HL-60 (cell line): ENCODE measurements around the gene GPD1.
"Not testable (repeated sequence)": the region's sequence is repeated elsewhere in the genome, so short reads cannot be mapped to it uniquely, and the experiment has no call there.

Experiments
- DNase-seq, 2 experiments: peaks; one replicate each; pipeline ENCODE4 v3.0.0-alpha.2; 2010 to 2020; ENCODE audit warnings: low read depth in 1 of 2, low spot score in 1 of 2
- H3K27ac ChIP-seq: fragments of 250-450 bp; sonication (Bioruptor Pico); replicated peaks from 2 replicates; pipeline ENCODE4 v1.5.1; 2020; ENCODE audit warnings: mild to moderate bottlenecking, moderate library complexity
- H3K27me3 ChIP-seq: fragments of 250-450 bp; sonication (Bioruptor Pico); 2 replicates; pipeline ENCODE4 v1.5.1; 2021; ENCODE audit warnings: mild to moderate bottlenecking, moderate library complexity; ENCODE audit not compliant: insufficient read depth, poor library complexity, severe bottlenecking
- H3K4me3 ChIP-seq: replicated peaks from 2 replicates; pipeline ENCODE4 v1.5.1; 2011; ENCODE audit warnings: mild to moderate bottlenecking, control low read depth, low read length; ENCODE audit not compliant: insufficient read depth
- GABPA ChIP-seq: IDR thresholded peaks from 2 replicates; pipeline ENCODE4 v1.6.1; 2012; ENCODE audit warnings: low read depth
- POLR2AphosphoS5 ChIP-seq: IDR thresholded peaks from 2 replicates; pipeline ENCODE4 v1.6.1; 2012; ENCODE audit warnings: low read depth
- SPI1 ChIP-seq: IDR thresholded peaks from 2 replicates; pipeline ENCODE4 v1.6.1; 2012; ENCODE audit warnings: low read depth, mild to moderate bottlenecking, borderline replicate concordance
- TF ChIP-seq, protein P1 (sequence below): IDR thresholded peaks from one replicate; pipeline ENCODE4 v1.5.1; 2011; ENCODE audit warnings: low read length, control low read depth, inconsistent platforms; ENCODE audit not compliant: insufficient read depth
- TF ChIP-seq, protein P2 (sequence below): IDR thresholded peaks from 2 replicates; pipeline ENCODE4 v1.6.1; 2012; ENCODE audit warnings: low read depth; ENCODE audit not compliant: insufficient replicate concordance

Gene GPD1

DNA sequence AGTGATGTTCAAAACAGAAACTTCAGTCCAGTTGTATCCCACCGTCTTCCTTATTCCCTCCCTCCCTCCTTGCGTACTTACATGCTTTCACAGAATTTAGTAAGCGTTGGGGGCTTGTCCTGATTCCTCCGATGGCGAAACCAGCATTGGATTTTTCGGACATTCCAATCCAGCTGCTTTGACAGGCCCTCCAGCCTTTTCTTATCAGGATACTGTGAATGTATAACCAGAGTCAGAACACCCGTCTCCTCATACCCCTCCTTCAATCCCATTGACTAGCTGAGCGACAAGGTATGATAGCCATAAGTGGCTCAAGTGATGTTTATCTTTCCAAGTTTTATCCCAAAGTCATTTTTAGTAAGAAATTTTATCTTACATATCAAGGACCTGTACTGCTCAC, 39.2 kb downstream of the GPD1 start:
- TF ChIP-seq, protein P1, sequence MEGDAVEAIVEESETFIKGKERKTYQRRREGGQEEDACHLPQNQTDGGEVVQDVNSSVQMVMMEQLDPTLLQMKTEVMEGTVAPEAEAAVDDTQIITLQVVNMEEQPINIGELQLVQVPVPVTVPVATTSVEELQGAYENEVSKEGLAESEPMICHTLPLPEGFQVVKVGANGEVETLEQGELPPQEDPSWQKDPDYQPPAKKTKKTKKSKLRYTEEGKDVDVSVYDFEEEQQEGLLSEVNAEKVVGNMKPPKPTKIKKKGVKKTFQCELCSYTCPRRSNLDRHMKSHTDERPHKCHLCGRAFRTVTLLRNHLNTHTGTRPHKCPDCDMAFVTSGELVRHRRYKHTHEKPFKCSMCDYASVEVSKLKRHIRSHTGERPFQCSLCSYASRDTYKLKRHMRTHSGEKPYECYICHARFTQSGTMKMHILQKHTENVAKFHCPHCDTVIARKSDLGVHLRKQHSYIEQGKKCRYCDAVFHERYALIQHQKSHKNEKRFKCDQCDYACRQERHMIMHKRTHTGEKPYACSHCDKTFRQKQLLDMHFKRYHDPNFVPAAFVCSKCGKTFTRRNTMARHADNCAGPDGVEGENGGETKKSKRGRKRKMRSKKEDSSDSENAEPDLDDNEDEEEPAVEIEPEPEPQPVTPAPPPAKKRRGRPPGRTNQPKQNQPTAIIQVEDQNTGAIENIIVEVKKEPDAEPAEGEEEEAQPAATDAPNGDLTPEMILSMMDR, result no peak
- TF ChIP-seq, protein P2, sequence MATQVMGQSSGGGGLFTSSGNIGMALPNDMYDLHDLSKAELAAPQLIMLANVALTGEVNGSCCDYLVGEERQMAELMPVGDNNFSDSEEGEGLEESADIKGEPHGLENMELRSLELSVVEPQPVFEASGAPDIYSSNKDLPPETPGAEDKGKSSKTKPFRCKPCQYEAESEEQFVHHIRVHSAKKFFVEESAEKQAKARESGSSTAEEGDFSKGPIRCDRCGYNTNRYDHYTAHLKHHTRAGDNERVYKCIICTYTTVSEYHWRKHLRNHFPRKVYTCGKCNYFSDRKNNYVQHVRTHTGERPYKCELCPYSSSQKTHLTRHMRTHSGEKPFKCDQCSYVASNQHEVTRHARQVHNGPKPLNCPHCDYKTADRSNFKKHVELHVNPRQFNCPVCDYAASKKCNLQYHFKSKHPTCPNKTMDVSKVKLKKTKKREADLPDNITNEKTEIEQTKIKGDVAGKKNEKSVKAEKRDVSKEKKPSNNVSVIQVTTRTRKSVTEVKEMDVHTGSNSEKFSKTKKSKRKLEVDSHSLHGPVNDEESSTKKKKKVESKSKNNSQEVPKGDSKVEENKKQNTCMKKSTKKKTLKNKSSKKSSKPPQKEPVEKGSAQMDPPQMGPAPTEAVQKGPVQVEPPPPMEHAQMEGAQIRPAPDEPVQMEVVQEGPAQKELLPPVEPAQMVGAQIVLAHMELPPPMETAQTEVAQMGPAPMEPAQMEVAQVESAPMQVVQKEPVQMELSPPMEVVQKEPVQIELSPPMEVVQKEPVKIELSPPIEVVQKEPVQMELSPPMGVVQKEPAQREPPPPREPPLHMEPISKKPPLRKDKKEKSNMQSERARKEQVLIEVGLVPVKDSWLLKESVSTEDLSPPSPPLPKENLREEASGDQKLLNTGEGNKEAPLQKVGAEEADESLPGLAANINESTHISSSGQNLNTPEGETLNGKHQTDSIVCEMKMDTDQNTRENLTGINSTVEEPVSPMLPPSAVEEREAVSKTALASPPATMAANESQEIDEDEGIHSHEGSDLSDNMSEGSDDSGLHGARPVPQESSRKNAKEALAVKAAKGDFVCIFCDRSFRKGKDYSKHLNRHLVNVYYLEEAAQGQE, result no peak
- no peak for TF ChIP-seq SPI1
- no peak for TF ChIP-seq GABPA
- TF ChIP-seq POLR2AphosphoS5, result no peak
- Histone ChIP-seq H3K4me3 (no peak overlapping the region), H3K27ac (no peak overlapping the region), H3K27me3 (no peaks in the 10 kb centered on the region)
- no peak for DNase-seq

DNA sequence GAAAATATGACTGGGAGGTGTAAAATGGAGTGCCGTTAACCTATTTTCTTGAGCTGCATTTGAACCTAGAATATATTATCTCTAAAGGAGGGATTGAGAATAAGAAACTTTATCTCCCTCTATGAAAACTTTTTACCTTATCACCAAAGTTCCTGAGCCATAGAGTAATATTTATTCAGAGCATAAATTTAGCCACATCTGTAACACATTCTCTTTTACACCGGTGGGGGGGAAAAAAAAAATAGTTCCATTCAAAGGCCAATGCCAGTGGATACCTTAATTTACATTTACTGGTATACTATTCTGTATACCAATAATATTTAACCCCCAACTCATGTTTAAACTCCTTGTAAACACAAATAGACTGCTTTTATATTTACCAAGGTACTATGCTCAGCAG, 41.6 kb downstream of the GPD1 start:
- TF ChIP-seq, protein P2, result no peak
- TF ChIP-seq POLR2AphosphoS5 (no peak), GABPA (no peak), SPI1 (no peak)
- TF ChIP-seq, protein P1, result no peak
- no peak overlapping the region for H3K4me3 ChIP-seq

DNA sequence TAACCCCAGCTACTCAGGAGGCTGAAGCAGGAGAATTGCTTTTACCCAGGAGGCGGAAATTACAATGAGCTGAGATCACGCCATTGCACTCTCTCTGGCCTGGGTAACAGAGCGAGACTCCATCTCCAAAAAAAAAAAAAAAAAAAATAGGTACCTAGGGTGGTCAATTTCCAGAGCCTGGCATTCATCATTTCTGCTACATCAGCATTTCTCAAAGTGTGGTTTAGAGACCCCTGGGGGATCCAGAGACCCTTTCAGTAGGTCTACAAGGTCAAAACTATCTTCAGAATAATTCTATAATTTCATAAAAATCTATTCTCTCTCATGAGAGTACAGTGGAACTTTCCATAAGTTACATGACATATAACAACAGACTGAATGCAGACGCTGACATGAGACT, 43.5 kb downstream of the GPD1 start:
- Histone ChIP-seq H3K27me3 (no peaks in the 10 kb centered on the region), H3K4me3 (no peak overlapping the region), H3K27ac (no peak overlapping the region)
- no peak for DNase-seq
- TF ChIP-seq, protein P1, result no peak
- TF ChIP-seq SPI1 (no peak), GABPA (no peak), POLR2AphosphoS5 (no peak)
- TF ChIP-seq, protein P2, result no peak

More for the DNA sequence above, 41.6 kb downstream of the GPD1 start:
- DNase-seq, result no peak
- H3K27ac ChIP-seq, result no peak overlapping the region
- no peaks in the 10 kb centered on the region for H3K27me3 ChIP-seq

DNA sequence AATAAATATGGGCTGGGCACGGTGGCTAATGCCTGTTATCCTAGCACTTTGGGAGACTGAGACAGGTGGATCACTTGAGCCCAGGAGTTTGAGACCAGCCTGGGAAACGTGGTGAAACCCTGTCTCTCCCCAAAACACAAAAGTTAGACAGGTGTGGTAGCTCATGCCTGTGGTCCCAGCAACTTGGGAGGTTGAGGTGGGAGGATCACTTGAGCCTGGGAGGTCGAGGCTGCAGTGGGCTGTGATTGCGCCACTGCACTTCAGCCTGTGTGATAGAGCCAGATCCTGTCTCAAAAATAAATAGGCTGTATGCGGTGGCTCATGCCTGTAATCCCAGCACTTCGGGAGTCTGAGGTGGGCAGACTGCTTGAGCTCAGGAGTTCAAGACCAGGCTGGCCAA, 44.2 kb downstream of the GPD1 start:
- not testable (repeated sequence) for DNase-seq, H3K4me3 ChIP-seq, H3K27me3 ChIP-seq, H3K27ac ChIP-seq
